NCI-H2227 (cell line): ENCODE measurements around the gene COA7.
"Not testable (repeated sequence)": the region's sequence is repeated elsewhere in the genome, so short reads cannot be mapped to it uniquely, and the experiment has no call there.

Source experiments
- DNase-seq: peaks from one replicate; lab custom pipeline; 2025; ENCODE audit not compliant: unreplicated experiment; lab: John Stamatoyannopoulos, UW

Gene COA7

DNA sequence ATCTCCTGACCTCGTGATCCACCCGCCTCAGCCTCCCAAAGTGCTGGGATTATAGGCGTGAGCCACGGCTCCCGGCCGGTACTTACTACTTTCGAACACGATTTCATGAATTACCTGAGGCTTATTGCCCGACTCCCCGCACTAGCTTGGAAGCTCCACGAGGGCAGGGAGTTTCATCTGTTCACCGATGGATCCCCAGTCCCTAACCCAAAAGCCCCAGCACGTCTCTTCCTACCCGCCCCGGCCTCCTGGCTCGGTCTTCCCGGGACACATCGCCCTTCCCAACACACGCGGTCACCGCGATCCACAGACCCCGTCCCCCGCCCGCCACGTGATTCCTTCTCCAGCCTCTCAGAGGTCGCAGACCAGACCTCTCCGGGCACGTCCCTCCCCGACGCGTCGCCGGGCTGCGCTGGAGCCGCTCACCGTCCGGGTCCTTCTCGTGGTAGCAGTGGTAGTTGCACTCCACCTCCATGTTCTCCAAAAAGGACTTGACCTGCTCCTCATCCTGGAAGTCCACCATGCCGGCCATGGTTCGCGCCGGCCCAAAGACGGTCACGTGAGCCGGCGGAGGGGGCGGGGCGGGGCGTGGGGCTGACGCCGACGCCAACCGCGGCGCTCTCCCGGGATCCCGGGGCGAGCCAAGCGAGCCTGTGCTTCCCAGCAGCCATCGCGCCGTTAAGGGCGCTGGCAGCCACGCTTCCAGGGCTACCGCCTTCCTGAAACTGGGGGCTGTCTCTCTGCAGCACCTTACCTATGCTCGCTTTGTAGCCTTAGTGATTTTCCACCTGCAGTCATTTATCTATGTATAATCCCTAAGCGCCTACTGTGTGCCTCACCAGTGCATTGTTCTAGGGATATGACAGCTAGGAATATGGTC lies at the start of gene COA7:
Gene COA7 (minus strand): TSS at position 553 of the 880 bp plus-strand sequence. CDS start 21 bp downstream, at position 532.
- DNase-seq, result peak; percentile 94

DNA sequence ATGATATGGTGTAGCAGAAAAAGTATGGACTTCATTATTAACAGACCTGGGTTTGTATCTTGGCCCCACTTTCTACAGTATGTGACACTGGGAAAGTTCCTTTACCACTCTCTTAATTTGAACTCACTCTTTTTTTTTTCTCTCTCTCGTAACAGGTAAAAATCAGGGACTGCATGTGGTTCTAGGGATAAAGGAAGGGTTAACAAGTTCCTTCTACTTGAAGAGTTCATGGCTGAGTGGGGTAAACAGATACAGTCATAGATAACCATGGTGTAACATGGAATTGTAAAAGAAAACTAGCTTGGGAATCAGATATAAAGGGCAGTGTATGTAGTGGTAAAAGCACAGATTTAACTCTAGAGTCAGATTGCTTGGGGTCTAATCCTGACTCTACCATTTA lies 49.3 kb upstream of the COA7 start:
- no peak for DNase-seq

DNA sequence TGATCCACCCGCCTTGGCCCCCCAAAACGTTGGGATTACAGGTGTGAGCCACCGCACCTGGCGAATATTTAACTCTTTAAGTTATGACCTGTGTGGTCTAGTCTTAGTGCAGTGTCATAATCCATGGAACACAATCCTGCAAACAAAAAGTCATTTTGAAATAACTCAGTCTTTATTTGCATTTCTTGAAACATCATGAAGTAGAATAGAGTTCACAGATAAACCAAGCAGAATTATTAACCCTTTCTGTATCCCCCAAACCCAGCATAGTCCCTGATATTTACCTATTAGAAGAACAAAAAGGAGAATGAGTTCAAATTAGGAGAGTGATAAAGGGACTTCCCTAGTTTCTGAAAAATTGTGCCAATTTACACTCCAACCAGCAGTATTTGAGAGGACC lies 48.0 kb upstream of the COA7 start:
- no peak for DNase-seq

DNA sequence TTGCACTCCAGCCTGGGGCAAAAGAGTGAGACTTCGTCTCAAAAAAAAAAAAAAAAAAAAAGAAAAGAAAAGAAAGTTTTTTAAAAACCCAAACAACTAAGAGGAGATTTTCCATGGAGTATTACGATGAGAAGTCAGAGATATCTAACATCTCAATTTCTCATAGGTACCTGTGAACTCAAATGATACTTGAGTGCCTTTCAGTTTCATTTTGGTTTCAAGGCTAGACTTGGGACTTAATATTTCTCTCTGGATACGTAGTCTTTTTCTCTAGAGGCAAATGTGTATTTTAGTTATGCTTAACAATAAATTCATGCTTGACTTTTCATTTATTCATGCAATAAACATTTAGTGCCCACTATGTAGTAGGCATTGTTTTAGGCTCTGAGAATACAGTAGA lies 43.1 kb upstream of the COA7 start:
- no peak for DNase-seq

- no peak for DNase-seq
These were observed 41.7 kb upstream of the COA7 start for GRCh38 chr1:52739699-52740467.

GRCh38 chr1:52738893-52739292 lies 40.7 kb upstream of the COA7 start:
- DNase-seq, result no peak

DNA sequence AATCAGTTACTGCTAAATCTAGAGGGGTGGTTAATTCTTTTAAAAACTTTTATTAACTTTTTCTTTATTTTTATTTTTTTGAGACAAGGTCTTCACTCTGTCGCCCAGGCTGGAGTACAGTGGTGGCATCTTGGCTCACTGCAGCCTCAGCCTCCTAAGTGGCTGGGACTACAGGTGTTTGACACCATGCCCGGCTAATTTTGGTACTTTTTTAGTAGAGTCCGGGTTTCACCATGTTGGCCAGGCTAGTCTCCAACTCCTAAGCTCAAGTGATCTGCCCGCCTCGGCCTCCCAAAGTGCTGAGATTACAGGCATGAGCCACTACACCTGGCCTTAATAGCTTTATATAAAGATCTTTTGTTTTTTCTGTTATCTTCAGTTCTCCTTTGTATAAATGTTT lies 40.0 kb upstream of the COA7 start:
- no peak for DNase-seq

DNA sequence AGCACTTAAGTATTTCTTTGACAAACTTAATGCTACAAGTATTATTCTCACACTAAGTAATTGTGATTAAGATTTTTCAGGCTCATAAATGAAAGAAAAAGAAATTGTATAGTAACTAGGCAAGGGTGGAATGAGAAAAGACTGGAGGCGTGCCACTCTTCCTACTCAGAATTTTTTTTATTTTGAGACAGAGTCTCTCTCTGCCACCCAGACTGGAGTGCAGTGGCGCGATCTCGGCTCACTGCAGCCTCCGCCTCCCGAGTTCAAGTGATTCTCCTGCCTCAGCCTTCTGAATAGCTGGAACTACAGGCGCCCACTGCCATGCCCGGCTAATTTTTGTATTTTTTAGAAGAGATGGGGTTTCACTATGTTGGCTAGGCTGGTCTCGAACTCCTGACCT lies 37.2 kb upstream of the COA7 start:
- not testable (repeated sequence) for DNase-seq

- no peak for DNase-seq
These were observed 35.2 kb upstream of the COA7 start for GRCh38 chr1:52733368-52733767.

GRCh38 chr1:52727956-52728656 lies 30.0 kb upstream of the COA7 start:
- no peak for DNase-seq

DNA sequence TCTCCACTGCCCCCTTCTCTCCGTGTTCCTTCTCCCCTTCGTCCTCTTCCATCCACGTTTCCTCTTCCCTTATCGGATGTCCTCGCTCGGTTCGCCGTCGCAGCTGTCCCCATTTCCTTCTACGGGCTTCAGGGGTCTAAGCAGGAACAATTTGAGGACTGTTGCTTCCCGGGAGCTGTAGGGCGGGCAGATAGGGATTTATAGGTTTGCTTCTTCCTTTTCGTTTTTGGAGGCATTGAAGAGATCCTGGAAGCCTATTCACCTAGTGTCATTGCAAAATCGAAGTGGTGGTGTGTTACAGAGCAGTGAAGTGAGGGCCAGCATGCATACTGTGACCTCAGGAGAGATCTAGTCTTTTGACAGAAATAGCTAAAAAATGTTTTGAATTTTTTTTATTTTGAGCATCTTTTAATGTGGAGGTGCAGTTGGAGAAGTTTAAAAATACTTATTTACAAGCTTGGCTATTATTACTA lies 29.0 kb upstream of the COA7 start:
- no peak for DNase-seq

- peak; percentile 93 for DNase-seq
These were observed 28.3 kb upstream of the COA7 start, which contains the start of gene ZYG11B for GRCh38 chr1:52726265-52727113. TSS of gene ZYG11B (plus strand) at chr1:52726453. CDS start at chr1:52726654, 201 bp downstream.

- DNase-seq, result no peak
These were observed 27.7 kb upstream of the COA7 start for GRCh38 chr1:52725903-52726264.

- DNase-seq, result no peak
These were observed 25.1 kb upstream of the COA7 start for GRCh38 chr1:52723260-52723659.

DNA sequence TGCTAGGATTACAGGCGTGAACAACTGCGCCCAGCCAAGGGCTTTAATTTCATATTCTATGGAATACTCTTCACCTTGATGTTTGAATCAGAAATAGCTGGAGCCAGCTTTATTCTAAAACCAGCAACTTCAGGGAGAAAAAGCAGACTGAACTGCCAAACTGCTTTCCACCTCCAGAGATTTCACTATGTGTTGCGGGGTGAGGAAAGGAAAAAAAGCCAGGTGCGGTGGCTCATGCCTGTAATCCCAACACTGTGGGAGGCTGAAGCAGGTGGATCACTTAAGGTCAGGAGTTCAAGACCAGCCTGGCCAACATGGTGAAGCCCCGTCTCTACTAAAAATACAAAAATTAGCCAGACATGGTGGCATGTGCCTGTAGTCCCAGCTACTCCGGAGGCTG lies 17.1 kb upstream of the COA7 start:
- DNase-seq, result not testable (repeated sequence)

DNA sequence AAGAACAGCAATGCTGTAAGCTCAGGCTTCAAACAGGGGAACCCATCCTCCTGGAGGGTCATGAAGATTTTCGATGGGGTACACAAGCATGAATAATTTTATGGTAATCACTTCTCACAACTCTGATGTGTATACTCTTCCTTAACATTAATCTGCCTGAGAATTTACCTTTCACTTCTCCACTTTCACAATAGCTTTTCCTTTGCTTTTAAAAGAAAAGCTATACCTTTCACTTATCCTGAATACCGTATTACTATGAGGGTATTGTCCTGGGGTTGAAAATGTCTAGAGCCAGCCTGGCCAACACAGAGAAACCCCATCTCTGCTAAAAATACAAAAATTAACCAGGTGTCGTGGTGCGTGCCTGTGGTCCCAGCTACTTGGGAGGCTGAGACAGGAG lies 15.4 kb upstream of the COA7 start:
- no peak for DNase-seq

DNA sequence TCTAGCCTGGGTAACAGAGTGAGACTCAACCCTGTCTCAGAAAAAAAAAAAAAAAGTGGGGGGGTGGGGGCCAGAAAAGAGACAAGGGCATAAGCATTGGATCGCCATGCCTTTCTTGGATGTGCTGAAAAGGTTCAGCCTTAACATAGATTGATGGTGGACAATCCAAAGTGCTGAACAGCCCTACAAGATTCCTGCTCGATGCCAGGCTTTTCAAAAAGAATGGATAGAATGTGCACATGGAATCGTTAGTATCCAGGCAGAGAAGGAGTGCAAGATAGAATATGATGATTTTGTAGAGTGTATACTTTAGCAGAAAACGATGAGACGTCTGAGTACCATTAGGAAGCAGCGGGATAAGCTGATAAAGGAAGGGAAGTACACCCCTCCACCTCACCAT lies 10.9 kb upstream of the COA7 start:
- no peak for DNase-seq

- DNase-seq, result no peak
These were observed 9.9 kb upstream of the COA7 start for GRCh38 chr1:52707927-52708655.

GRCh38 chr1:52706941-52707926 lies 9.1 kb upstream of the COA7 start:
- no peak for DNase-seq
